HG03159 (cell line): ENCODE results near the gene PUS10.
"Not testable (repeated sequence)": the region's sequence is repeated elsewhere in the genome, so short reads cannot be mapped to it uniquely, and the experiment has no call there.

Experiments used
- ATAC-seq: cut with Tn5 transposase; IDR thresholded peaks from one replicate; pipeline ENCODE4 v1.9.1; 2021; ENCODE audit warnings: mild to moderate bottlenecking, moderate library complexity; ENCODE audit not compliant: unreplicated experiment

PUS10 gene, protein sequence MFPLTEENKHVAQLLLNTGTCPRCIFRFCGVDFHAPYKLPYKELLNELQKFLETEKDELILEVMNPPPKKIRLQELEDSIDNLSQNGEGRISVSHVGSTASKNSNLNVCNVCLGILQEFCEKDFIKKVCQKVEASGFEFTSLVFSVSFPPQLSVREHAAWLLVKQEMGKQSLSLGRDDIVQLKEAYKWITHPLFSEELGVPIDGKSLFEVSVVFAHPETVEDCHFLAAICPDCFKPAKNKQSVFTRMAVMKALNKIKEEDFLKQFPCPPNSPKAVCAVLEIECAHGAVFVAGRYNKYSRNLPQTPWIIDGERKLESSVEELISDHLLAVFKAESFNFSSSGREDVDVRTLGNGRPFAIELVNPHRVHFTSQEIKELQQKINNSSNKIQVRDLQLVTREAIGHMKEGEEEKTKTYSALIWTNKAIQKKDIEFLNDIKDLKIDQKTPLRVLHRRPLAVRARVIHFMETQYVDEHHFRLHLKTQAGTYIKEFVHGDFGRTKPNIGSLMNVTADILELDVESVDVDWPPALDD

DNA sequence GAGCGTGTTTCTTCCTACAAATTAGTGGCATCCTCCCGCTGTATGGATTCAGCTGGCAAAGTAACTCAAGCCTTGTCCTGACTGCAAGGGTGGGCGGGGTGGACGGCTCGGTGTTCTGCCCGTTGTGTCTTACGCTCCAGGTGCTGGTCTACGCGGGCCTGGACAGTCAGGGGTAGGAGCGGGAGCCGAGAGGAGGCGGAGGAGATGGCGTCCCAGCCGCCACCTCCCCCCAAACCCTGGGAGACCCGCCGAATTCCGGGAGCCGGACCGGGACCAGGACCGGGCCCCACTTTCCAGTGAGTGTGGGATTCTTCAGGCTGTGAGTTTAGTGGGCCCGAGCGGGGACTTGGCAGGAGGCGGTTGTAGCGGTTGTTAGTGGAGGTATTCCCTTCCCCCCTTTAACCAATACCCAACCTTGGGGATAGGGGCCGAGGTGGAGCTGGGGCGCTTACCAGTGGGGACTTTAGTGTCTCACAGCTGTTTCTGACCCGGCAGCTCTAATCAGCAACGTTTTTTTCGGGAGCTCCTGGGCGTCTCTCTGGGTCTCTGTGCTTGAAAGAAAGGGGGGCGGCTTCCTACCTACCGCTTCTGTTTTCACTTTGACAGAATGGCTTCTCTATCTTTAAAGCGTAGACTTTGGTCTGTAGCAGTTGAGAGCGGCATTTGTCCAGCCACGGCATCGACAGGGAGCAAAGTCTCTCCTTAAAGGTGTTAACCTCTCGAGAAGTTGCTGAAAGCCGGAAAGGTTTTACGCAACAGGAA is at the start of gene PUS10, which contains the start of gene PEX13:
Gene PUS10, minus strand, starts transcription at position 700 of the 762 bp plus-strand sequence. CDS start 6,365 bp downstream, outside the sequence.
Gene PEX13, plus strand, starts transcription at position 165 of the 762 bp plus-strand sequence. Its CDS starts 40 bp downstream, at position 205.
- ATAC-seq: peak; percentile 74

DNA sequence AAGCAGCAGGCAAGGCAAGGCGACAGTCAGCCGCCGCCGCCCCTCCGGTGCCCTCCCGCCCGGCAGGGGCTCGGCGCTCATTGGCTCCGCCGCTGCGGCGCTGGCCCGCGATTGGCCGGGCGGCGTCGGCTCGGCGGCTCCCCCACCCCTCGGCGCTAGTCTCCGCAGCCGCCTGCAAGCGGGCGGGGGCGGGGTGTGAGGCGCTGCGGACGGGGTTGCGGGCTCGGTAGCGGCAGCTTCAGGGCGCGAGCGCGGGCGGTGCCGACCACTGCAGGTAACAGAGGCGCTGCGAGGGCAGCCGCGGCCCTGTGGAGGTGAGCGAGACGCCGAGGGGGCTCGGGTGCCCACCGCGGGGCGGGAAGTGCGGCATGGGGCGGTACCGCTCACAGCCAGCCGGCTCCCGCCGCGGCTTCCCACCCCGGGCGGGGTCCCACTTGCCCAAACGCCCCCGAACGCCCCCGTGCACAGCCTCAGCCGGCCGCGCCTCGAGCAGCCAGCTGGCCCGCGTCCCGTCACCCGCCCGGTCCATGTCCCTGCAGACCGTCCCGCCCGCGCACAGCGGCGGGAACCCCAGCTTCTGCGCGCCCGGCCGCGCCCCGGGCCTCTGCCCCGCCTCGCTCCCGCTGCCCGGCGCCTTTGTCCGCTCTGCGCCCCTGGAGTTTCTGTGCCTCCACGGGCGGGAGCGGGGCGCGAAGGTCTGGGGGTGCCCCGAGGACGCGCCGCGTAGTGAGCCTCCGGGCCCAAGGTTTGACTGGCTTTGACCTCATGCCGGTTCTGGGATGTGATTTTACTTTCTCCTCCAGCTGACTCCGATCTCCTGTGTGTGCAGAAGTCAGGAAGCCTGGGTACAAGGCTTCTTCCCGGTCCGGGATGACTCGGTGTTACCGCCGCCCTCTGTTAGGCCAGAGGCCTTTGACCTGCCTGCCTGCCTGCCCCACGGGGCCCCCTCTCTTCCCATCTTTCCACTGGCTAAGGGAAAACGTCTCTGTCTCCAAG is 48.0 kb upstream of the PUS10 start, which contains the start of gene SANBR:
Gene SANBR, plus strand, starts transcription at position 158 of the 996 bp plus-strand sequence. CDS start 4,480 bp downstream, outside the sequence.
- ATAC-seq: peak; percentile 98

DNA sequence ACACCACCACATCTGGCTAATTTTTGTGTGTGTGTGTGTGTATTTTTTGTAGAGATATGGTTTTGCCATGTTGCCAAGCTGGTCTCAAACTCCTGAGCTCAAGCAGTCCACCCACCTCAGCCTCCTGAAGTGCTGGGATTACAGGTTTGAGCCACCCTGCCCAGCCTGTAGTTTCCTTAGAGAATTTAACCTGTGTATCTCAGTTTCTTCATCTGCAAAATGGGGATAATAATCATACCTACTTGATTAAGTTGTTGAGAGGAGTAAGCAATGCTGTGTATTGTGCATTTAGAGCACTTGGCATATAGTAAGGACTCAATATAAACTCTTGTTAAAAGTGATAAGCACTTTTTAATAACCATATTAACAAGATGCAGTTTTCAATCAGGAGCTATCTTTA is 41.3 kb upstream of the PUS10 start:
- ATAC-seq: no peak

DNA sequence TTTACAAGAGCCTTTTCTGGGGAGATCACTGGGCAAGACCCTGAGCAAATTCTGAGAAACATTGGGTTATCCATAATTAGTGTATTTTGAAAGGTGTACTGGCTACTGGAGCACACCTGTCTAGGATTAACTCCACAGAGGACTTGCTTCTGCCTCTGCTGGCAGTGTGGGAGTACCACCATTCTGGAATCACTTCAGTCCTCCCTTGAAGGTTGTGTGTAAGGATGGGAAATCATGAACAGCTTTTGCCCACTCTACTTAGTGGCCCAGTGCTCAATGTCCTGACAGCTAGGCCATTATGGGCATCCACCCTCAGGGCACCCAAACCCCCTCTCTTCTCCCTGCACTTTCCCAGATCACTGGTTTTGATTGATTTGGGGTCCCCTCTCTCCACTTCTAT is 39.5 kb upstream of the PUS10 start:
- ATAC-seq: no peak

DNA sequence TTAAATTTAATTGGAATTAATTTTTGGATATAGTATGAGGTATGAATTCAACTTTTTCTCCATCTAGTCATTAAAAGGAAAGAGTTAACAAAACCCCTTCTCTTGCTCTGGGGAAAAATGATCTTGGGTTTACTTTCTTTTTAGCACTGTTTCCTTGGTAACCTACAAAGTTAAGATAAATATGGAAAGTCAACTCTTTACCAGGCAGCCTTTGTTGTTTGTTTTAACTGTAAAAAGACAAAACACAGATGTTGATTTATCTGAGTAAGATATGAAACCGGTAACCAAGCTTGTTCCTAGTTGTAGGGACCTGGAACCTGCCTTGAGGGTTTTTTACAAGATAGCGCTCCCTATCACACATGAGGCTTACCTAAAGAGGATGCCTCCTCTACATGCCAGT is 37.5 kb upstream of the PUS10 start:
- ATAC-seq: no peak

DNA sequence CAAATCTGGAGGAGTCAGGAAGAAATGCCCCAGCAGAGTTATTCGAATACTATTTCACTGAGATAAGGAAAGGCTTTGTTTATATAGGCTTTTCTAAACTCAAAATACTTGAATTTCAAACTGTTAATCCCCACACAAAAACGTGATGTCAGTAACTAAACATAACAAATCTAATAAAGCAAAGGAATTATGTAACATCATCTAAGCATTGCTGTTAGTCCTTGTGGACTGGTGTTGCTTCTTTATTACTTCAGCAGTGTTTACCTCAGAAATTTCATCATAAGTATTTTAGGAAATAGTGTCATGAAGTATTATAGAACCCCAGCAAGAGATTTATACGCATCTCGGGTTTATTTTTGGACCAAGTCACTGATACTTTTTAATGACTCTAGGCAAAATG is 27.9 kb upstream of the PUS10 start:
- ATAC-seq: no peak

DNA sequence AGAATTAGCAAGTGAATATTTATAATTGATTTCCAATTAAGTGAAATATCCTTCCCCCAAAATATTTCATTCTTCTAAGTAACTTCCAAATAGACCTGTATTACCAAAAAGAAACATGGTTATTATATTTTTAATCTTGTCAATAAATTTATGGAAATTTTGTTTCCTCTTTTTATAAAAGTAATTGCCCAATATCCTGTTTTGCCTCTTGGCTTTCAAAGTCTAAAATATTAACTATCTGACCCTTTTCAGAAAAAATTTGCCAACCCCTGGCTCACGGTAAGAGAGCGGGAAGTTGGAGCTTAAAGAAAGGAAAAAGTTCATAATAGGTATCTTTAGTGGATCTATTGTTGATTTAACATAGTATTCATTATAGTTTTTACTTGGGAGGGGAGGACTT is 27.2 kb upstream of the PUS10 start:
- ATAC-seq: no peak

DNA sequence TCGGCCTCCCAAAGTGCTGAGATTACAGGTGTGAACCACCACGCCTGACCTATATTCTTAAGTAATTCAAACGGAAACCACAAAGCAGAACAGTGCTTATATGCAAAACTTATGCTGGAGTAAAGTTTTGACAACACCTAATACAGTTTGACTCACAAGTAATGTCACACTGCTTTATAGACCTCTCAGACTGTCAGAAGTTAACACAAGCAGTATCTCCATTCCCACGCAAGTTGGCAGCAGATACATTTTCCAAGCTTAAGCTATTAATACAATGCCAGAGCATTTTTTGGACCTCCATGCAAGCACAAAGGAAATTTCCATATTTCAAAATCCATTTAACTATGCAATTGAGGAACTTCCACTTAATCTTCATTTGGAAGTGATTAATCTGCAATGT is 26.6 kb upstream of the PUS10 start:
- ATAC-seq: peak; percentile 61

DNA sequence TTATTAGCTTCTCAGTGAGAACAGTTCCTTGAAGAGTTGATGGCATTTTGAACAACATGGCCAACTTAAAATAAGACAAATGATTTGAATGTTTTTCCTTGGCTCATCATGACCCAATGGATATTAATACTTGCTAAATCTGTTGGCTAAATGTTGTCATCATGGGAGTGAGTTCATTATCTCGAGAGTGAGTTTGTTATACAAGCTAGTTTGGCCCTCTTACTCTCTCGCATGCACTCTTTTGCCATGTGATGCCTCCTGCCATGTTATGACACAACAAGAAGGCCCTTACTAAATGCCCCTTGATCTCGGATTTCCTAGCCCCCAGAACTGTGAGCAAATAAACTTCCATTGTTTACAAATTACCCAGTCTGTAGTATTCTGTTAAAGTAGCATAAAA is 24.8 kb upstream of the PUS10 start:
- no peak for ATAC-seq

DNA sequence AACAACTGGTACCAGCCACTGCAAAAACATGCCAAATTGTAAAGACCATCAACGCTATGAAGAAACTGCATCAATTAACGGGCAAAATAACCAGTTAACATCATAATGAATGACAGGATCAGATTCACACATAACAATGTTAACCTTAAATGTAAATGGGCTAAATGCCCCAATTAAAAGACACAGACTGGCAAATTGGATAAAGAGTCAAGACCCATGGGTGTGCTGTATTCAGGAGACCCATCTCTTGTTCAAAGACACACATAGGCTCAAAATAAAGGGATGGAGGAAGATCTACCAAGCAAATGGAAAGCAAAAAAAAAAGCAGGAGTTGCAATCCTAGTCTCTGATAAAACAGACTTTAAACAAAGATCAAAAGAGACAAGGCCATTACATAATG is 18.6 kb upstream of the PUS10 start:
- not testable (repeated sequence) for ATAC-seq

DNA sequence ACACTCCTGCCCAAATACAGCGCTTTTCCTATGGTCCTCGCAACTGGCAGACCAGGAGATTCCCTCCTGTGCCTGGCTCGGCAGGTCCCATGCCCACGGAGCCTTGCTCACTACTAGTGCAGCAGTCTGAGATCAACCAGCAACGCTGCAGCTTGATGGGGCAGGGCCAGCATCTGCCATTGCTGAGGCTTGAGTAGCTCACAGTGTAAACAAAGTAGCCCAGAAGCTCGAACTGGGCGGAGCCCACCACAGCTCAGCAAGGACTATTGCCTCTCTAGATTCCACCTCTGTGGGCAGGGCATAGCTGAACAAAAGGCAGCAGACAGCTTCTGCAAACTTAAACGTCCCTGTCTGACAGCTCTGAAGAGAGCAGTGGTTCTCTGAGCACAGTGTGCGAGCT is 16.5 kb upstream of the PUS10 start:
- ATAC-seq: not testable (repeated sequence)

DNA sequence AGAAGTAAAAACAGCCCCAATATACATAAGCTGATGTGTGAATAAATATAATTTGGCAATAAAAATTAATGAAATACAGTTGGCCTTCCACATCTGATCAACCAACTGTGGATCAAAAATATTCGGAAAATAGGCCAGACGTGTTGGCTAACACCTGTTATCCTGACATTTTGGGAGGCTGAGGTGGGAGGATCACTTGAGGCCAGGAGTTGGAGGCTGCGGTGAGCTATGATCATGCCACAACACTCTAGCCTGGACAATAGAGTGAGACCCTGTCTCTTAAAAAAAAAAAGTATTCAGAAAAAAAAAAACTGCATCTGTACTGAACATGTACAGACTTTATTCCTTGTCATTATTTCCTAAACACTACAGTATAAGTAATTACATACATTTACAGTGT is 11.5 kb upstream of the PUS10 start:
- ATAC-seq: no peak

DNA sequence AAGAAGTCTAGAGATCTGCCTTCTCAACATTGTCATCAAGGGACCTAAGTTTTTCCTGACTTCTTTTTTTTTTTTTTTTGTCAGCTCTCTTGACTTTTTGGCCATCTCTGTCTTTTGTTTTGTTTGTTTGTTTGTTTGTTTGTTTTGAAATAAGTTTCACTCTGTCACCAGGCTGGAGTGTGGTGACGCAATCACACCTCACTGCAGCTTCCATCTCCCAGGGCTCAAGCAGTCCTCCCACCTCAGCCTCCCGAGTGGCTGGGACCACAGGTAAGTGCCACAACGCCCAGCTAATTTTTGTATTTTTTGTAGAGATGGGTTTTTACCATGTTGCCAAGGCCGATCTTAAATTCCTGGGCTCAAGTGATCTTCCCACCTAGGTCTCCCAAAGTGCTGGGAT is 5.6 kb upstream of the PUS10 start:
- no peak for ATAC-seq

DNA sequence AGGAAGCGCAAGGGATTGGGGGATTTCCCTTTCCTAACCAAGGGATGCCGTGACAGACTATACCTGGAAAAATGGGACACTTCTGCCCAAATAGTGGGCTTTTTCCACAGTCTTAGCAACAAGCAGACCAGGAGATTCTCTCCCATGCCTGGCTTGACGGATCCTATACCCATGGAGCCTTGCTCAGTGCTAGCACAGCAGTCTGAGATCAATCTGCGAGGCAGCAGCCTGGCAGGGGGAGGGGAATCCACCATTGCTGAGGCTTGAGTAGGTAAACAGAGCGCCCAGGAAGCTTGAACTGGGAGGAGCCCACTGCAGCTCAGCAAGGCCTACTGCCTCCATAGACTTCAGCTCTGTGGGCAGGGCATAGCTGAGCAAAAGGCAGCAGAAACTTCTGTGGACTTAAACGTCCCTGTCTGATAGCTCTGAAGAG is 3.2 kb upstream of the PUS10 start:
- no peak for ATAC-seq

DNA sequence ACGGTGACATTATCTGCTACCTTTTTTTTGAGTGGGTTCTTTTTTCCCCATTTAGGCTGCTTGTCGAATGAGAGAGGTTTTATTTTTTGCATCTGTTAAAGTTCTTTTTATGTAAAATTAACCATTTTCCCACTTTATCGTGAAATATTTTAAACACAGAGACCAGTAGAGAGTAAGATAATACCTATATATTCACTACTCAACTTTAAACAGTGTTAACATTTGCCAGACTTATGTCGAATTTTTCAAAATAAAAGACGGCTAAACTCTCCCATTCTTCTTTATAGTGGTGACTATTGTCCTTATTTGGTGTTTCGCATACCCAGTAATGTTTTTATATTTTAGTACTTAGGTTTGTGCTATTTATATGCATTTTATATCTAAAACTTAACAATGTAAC is 743 bp upstream of the PUS10 start:
- ATAC-seq: no peak

DNA sequence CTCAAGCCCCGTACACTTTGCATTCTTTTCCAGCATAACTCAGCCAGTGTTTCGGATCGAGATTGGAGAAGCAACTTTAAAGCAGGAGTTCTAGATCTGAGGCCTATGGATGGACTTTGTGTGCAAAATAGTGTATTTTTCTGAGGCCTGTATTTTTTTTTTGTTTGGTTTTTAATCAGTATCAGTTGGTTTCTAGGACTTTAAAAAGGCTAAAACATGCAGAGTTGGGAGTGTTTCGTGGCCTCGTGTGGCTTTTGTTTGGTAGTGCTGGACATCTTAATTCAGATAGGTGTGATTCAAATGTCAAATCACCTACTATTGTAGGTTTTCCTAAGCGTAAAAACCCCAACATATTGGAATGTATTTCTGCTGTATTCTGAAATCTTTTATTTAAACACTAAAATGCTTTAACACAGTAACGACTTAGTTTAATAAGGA is 282 bp upstream of the PUS10 start:
- ATAC-seq: no peak

DNA sequence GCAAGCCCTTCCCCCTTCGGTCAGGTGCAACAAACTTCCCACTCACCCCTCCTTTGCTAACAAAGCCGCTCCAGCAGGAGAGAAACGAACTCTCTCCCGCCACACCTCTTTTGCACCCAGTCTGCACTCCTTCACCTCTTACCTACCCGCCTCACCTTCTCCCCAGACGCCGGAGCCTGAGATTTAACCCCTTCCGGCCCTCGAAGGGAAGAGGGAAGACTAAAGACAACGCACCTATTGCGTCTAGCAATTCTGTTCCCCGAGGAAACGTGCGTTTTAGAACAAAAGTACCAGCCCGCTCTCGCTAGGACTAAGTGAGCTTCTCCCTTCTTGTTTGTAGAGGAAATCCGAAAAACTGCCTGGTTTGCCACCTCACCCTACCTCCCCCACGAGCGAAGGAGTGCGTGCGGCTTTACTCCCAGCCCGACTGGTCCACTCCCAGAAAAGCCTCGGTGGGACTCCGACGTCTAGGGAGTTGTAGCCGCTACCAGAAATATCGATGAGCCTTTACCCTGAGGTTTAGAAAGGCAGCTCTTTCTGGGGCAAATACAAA is 976 bp downstream of the PUS10 start:
- peak; percentile 56 for ATAC-seq

DNA sequence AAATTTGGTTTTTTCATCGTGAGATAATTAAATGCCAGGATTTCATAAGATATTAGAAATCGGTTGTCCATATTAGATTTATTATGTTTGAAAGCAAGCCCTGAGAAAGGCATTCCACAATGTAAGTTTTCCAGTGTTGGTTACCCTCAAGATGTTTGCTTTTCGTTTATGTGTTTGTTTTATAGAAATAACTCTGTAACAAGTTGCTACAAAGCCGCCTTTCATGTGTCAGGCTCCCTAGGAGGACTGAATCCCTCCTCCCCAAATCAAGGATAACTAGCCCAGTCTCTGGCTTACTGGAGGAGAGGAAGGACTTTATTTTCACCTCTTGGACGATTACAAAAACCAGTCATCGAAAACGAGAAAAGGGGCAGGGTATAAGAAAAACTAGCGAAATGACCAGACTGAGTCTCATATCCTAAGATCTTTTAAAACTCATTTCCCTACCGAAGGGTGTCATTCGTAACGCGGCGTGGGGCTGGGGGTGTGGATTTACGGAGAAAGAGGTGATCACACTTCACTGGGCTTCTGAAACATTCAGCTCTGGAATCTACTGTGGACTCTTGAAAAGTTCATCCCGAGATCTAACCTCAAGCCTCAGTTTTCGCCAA is 1.6 kb downstream of the PUS10 start:
- ATAC-seq: peak; percentile 18

DNA sequence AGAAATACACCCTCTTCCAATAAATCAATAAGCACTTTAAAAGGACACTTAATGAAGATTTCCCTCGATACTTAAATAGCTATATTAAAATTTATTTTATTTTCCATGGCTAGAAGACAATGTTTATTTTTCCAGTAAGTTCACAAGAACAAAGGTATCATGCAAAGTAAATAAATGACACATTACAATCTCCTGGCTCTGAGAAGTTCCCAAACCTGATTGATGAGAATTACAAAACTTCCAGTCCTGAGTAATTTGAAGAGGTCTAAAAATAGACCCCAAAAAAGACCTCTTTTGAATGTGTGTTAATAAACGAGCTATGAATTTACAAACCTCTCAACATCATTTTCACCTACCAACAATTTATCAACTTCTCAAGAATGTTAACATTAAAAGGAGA is 2.1 kb downstream of the PUS10 start:
- no peak for ATAC-seq

DNA sequence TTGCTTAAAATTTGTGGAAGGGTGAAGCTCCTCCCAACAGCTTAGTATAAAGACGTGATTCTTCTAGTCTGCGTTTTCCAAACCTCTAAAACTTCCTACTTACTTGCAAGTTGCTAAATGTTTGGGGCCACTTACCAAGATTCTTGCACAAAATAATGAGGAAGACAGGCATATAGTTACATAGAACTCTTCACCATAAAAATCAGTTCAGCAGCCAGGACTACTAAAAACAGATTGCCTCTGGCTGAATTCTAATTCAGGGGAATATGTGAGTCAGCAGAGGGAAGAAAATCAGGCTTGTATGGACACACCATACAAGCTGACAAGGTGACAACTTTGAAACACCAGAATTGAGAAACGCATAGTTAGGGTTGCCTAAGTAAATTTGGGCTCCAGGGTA is 3.3 kb downstream of the PUS10 start:
- no peak for ATAC-seq
